HepG2 (cell line): ENCODE data around the gene BBLN. TPM values are rescaled to one million over a fixed set of nuclear protein-coding genes. Genes with fewer than 3 reads are reported as not detected.
A peak's percentile ranks its signal among the peaks of the same experiment; 100 is the strongest.

Experiments used
- ARNT ChIP-seq: fragments of 450-650 bp; IDR thresholded peaks from 2 replicates; pipeline ENCODE4 v1.6.1; 2017
- ATAD3A ChIP-seq: sonication (generic); formaldehyde crosslinking; IDR thresholded peaks from 2 replicates; pipeline ENCODE4 v1.4.0; 2020; ENCODE audit warnings: missing genetic modification reagents
- CCAR2 ChIP-seq: fragments of 200-400 bp; formaldehyde crosslinking; optimal IDR thresholded peaks from 2 replicates; pipeline ENCODE3; 2018; ENCODE audit warnings: low read depth, mild to moderate bottlenecking, low read length, moderate library complexity
- FUBP1 ChIP-seq: sonication (generic); formaldehyde crosslinking; IDR thresholded peaks from 2 replicates; pipeline ENCODE4 v1.5.1; 2020; ENCODE audit warnings: missing genetic modification reagents, mild to moderate bottlenecking, borderline replicate concordance
- GATA4 ChIP-seq: sonication (generic); IDR thresholded peaks from 2 replicates; pipeline ENCODE4 v1.6.1; 2016; ENCODE audit warnings: antibody characterized with exemption, low read depth, borderline replicate concordance
- HNRNPK ChIP-seq: fragments of 200-400 bp; formaldehyde crosslinking; IDR thresholded peaks from 2 replicates; pipeline ENCODE4 v1.6.1; 2018; ENCODE audit warnings: low read length, low read depth, moderate library complexity, mild to moderate bottlenecking; ENCODE audit not compliant: poor library complexity, severe bottlenecking
- IRX3 ChIP-seq: sonication (generic); formaldehyde crosslinking; IDR thresholded peaks from 2 replicates; pipeline ENCODE4 v1.8.1; 2023; ENCODE audit warnings: mild to moderate bottlenecking, low read depth, missing genetic modification reagents, borderline replicate concordance
- MTA3 ChIP-seq: sonication (generic); formaldehyde crosslinking; IDR thresholded peaks from 2 replicates; pipeline ENCODE4 v1.4.0; 2020; ENCODE audit warnings: missing genetic modification reagents
- NAIF1 ChIP-seq: sonication (generic); formaldehyde crosslinking; IDR thresholded peaks from 2 replicates; pipeline ENCODE4 v1.5.0; 2020; ENCODE audit warnings: mild to moderate bottlenecking, missing genetic modification reagents, borderline replicate concordance
- NBN ChIP-seq: fragments of 450-650 bp; conservative IDR thresholded peaks from 2 replicates; pipeline ENCODE4 v1.6.1; 2017
- NFYC ChIP-seq: IDR thresholded peaks from 2 replicates; pipeline ENCODE4 v1.6.1; 2016; ENCODE audit warnings: missing genetic modification reagents, missing compliant biosample characterization
- PPARG ChIP-seq: conservative IDR thresholded peaks from 2 replicates; pipeline ENCODE4 v1.6.1; 2016; ENCODE audit warnings: missing biosample characterization, missing genetic modification reagents
- SYNCRIP ChIP-seq: fragments of 200-400 bp; formaldehyde crosslinking; IDR thresholded peaks from 2 replicates; pipeline ENCODE4 v1.6.1; 2018; ENCODE audit warnings: mild to moderate bottlenecking, low read depth, low read length; ENCODE audit not compliant: insufficient read depth
- TCF7 ChIP-seq: sonication (generic); IDR thresholded peaks from 2 replicates; pipeline ENCODE4 v1.6.1; 2016; ENCODE audit warnings: antibody characterized with exemption, low read depth
- polyA plus RNA-seq, 8 experiments: library from polyadenylated mRNA; depleted of rRNA in 3 of 8; stranded (reverse) in 7 of 8; unstranded in 1 of 8; fragments of >200 nt; fragmentation: Illumina TruSeq in 4 of 8; extraction: Trizol in 4 of 8; gene quantifications; 2 replicates each; pipeline versions ENCODE4 v1.2.1 to v1.2.3, GENCODE V29; 2011 to 2016; ENCODE audit warnings: low read depth in 4 of 8, missing spikeins in 1 of 8, mixed read lengths in 1 of 8; ENCODE audit not compliant: insufficient read depth in 1 of 8
- total RNA-seq, 5 experiments: library from RNA; depleted of rRNA; stranded (reverse); fragments of >200 nt; fragmentation: Illumina TruSeq; extraction: Trizol; gene quantifications; 2 replicates each; pipeline ENCODE4 v1.2.3, GENCODE V29; 2016; ENCODE audit warnings: low read depth in 1 of 5
- TF ChIP-seq, protein P1 (sequence below): fragments of 450-650 bp; IDR thresholded peaks from 2 replicates; pipeline ENCODE4 v1.6.1; 2017; ENCODE audit warnings: mild to moderate bottlenecking
- TF ChIP-seq, protein P2 (sequence below): sonication (generic); formaldehyde crosslinking; IDR thresholded peaks from 2 replicates; pipeline ENCODE4 v1.5.1; 2020; ENCODE audit warnings: missing genetic modification reagents, mild to moderate bottlenecking, borderline replicate concordance
- TF ChIP-seq, protein P3 (sequence below): IDR thresholded peaks from 2 replicates; pipeline ENCODE4 v1.6.1; 2016

The BBLN gene
- total and polyA plus RNA-seq, 2 of the 13 experiments (the other 11 are each of a cell fraction or from before 2014, with no cell fraction given) = 27.6 to 33.1 TPM

DNA sequence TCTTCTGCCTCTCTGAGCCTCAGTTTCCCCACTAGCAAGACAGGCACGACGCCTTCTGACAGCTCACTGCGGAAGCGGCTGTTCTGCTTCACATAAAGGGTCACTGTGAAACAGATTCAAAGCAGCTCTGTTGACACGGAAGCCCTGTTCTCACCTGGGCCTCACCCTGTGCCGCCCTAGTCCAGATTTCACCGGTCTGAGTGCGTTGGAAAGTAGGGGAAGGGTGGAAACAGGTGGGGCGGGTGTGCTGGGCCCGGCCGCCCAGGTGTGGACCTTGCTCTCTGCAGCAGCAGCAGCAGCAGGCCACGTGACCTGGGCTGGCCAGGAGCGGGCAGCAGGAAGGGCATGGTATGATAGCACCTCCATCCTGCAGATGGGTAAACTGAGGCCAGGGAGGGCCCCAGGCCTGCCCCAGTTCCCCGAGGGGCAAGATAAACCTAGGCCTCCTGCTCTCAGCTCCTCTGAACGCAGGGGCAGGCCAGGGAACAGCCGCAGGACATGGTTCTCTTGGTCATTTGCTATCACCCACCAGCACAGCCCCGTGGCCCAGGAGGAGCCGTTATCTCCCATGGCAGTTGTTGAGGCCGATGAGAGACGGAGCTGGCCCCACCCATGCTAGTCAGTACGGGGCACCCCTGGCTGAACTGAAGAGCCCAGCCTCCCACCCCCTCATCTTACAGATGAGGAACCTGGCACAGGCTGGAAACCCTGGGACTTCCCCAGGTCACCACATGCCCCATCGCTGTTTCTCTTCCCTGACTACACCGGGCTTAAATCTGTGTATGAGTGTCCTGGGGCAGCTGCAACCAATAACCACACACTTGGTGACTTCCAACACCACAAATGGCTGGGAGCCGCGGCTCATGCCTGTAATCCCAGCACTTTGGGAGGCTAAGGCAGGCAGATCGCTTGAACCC, 44.6 kb upstream of the BBLN start (continued):
- TF ChIP-seq HNRNPK (no peak), GATA4 (no peak), CCAR2 (no peak), IRX3 (CRISPR knock-in tag) (no peak), SYNCRIP (no peak), PPARG (CRISPR knock-in tag) (peak; percentile 100), NAIF1 (peak; percentile 64; the same call in 1 of the 2 replicates), FUBP1 (CRISPR knock-in tag) (no peak), TCF7 (peak; percentile 91), ARNT (no peak), ATAD3A (CRISPR knock-in tag) (no peak), NFYC (CRISPR knock-in tag) (peak; percentile 13; the same call in 1 of the 2 replicates), MTA3 (CRISPR knock-in tag) (no peak), NBN (no peak)
- TF ChIP-seq, protein P1, sequence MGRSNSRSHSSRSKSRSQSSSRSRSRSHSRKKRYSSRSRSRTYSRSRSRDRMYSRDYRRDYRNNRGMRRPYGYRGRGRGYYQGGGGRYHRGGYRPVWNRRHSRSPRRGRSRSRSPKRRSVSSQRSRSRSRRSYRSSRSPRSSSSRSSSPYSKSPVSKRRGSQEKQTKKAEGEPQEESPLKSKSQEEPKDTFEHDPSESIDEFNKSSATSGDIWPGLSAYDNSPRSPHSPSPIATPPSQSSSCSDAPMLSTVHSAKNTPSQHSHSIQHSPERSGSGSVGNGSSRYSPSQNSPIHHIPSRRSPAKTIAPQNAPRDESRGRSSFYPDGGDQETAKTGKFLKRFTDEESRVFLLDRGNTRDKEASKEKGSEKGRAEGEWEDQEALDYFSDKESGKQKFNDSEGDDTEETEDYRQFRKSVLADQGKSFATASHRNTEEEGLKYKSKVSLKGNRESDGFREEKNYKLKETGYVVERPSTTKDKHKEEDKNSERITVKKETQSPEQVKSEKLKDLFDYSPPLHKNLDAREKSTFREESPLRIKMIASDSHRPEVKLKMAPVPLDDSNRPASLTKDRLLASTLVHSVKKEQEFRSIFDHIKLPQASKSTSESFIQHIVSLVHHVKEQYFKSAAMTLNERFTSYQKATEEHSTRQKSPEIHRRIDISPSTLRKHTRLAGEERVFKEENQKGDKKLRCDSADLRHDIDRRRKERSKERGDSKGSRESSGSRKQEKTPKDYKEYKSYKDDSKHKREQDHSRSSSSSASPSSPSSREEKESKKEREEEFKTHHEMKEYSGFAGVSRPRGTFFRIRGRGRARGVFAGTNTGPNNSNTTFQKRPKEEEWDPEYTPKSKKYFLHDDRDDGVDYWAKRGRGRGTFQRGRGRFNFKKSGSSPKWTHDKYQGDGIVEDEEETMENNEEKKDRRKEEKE = no peak
- TF ChIP-seq, protein P2, sequence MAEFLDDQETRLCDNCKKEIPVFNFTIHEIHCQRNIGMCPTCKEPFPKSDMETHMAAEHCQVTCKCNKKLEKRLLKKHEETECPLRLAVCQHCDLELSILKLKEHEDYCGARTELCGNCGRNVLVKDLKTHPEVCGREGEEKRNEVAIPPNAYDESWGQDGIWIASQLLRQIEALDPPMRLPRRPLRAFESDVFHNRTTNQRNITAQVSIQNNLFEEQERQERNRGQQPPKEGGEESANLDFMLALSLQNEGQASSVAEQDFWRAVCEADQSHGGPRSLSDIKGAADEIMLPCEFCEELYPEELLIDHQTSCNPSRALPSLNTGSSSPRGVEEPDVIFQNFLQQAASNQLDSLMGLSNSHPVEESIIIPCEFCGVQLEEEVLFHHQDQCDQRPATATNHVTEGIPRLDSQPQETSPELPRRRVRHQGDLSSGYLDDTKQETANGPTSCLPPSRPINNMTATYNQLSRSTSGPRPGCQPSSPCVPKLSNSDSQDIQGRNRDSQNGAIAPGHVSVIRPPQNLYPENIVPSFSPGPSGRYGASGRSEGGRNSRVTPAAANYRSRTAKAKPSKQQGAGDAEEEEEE = no peak
- TF ChIP-seq, protein P3, sequence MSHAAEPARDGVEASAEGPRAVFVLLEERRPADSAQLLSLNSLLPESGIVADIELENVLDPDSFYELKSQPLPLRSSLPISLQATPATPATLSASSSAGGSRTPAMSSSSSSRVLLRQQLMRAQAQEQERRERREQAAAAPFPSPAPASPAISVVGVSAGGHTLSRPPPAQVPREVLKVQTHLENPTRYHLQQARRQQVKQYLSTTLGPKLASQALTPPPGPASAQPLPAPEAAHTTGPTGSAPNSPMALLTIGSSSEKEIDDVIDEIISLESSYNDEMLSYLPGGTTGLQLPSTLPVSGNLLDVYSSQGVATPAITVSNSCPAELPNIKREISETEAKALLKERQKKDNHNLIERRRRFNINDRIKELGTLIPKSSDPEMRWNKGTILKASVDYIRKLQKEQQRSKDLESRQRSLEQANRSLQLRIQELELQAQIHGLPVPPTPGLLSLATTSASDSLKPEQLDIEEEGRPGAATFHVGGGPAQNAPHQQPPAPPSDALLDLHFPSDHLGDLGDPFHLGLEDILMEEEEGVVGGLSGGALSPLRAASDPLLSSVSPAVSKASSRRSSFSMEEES (CRISPR knock-in tag) = peak; percentile 92
